Tibial nerve (tissue), 4 donors: ENCODE measurements around the gene NANOS1. TPM values are rescaled to one million over a fixed set of nuclear protein-coding genes. Genes with fewer than 3 reads are reported as not detected.

Experiments used
- DNase-seq, 2 donors: peaks; one replicate each; pipeline ENCODE4 v3.0.0-alpha.2; 2019; ENCODE audit warnings: low spot score in 2 of 2
- H3K27ac ChIP-seq, 4 donors: fragments of 200-600 bp; sonication (generic) in 3 of 4; one replicate each; pipeline ENCODE4 v1.5.1; 2017 to 2019; ENCODE audit warnings: mild to moderate bottlenecking in 1 of 4
- H3K27me3 ChIP-seq, 2 donors: fragments of 200-600 bp; sonication (generic) in 1 of 2; one replicate each; pipeline versions ENCODE4 v1.5.1 to v1.6.0; 2017 to 2019
- H3K36me3 ChIP-seq, 3 donors: fragments of 200-600 bp; sonication (generic); one replicate each; pipeline ENCODE4 v1.5.1; 2018 to 2019
- H3K4me1 ChIP-seq, 4 donors: fragments of 200-600 bp; sonication (generic) in 3 of 4; one replicate each; pipeline ENCODE4 v1.5.1; 2017 to 2019
- H3K4me3 ChIP-seq, 4 donors: fragments of 200-600 bp; sonication (generic) in 3 of 4; one replicate each; pipeline ENCODE4 v1.5.1; 2017 to 2019; ENCODE audit warnings: mild to moderate bottlenecking in 1 of 4, moderate library complexity in 1 of 4
- H3K9me3 ChIP-seq, 4 donors: fragments of 200-600 bp; sonication (generic) in 3 of 4; one replicate each; pipeline ENCODE4 v1.5.1; 2017 to 2019
- CTCF ChIP-seq, 5 experiments: fragments of 200-600 bp in 3 of 5; fragments of 450-650 bp in 2 of 5; sonication (generic) in 3 of 5; IDR thresholded peaks; one replicate each; pipeline ENCODE4 v1.5.1; 2016 to 2019; ENCODE audit warnings: antibody characterized with exemption in 5 of 5, mild to moderate bottlenecking in 3 of 5, moderate library complexity in 2 of 5
- EP300 ChIP-seq, 2 donors: sonication (generic); formaldehyde crosslinking; IDR thresholded peaks; one replicate each; pipeline ENCODE4 v1.6.1; 2017; ENCODE audit warnings: antibody characterized with exemption in 2 of 2, mild to moderate bottlenecking in 1 of 2
- POLR2A ChIP-seq, 2 donors: fragments of 450-650 bp; IDR thresholded peaks; one replicate each; pipeline ENCODE4 v1.6.1; 2017; ENCODE audit warnings: antibody characterized with exemption in 2 of 2, mild to moderate bottlenecking in 2 of 2, moderate library complexity in 2 of 2
- WGBS, 2 donors: methylation state at CpG; one replicate each; pipeline ENCODE4 v1.1.5; 2018; 5-methylcytosine and 5-hydroxymethylcytosine counted together
- total RNA-seq, 4 donors: library from RNA; depleted of rRNA; stranded (reverse); fragments of >200 nt; gene quantifications; one replicate each; pipeline ENCODE4 v1.1.0, GENCODE V29; 2016

Gene NANOS1
- total RNA-seq, 4 donors from 2014 or later, result 4.8 to 9.4 (median 6.0) TPM

GRCh38 chr10:119051775-119052174, 22.3 kb downstream of the NANOS1 start:
- no peak for DNase-seq
- H3K9me3 ChIP-seq, result no peaks in the 10 kb centered on the region
- H3K4me3 ChIP-seq, result no peak overlapping the region
- peaks cover 4 to 100% (median 34%) of the 10 kb centered on the region in 3 donors for H3K36me3 ChIP-seq
- no peak for TF ChIP-seq EP300 (IDR thresholded peaks at IDR 0.05)
- TF ChIP-seq POLR2A (IDR thresholded peaks at IDR 0.05), result no peak
- TF ChIP-seq CTCF (IDR thresholded peaks at IDR 0.05), result no peak
- WGBS, 2 donors, result 89 to 90% methylated on average over 3 of the region's 3 CpGs
- H3K4me1 ChIP-seq, result no peaks in the 10 kb centered on the region
- H3K27me3 ChIP-seq, result no peaks in the 10 kb centered on the region
- no peak overlapping the region for H3K27ac ChIP-seq

GRCh38 chr10:119055472-119055871, 26.0 kb downstream of the NANOS1 start:
- no peak overlapping the region for H3K4me3 ChIP-seq
- 85 to 91% methylated on average over 1 of the region's 1 CpG for WGBS, 2 donors
- no peak for DNase-seq

DNA sequence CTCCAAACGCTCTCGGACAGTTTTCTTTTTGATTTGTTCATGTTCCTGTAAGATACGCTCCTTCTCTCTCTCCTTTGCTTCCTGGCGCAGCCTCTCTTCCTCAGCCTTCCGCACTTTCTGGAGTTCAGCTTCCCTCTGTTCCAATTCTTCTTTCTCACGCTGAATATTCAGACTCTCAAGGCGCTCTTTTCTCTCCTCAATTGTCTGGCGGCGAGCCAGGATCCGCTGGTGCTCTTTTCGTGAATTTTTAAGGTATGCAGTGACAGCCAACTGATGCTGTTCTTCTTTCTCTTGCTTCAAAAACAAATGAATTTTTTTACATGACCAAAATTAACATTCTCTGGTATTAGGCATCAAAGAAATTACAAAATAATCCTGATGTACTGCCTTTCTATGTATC, 28.5 kb downstream of the NANOS1 start:
- no peak overlapping the region for H3K27ac ChIP-seq
- 91 to 92% methylated on average over 11 of the region's 11 CpGs for WGBS, 2 donors
- DNase-seq, result no peak
- no peaks in the 10 kb centered on the region for H3K27me3 ChIP-seq
- H3K4me3 ChIP-seq, result no peak overlapping the region
- H3K9me3 ChIP-seq, result no peaks in the 10 kb centered on the region
- H3K4me1 ChIP-seq, result no peaks in the 10 kb centered on the region
- no peak for TF ChIP-seq EP300 (IDR thresholded peaks at IDR 0.05)
- no peak for TF ChIP-seq POLR2A (IDR thresholded peaks at IDR 0.05)
- no peak for TF ChIP-seq CTCF (IDR thresholded peaks at IDR 0.05)
- H3K36me3 ChIP-seq, result peaks cover 9 to 98% (median 30%) of the 10 kb centered on the region in 3 donors

More at GRCh38 chr10:119055472-119055871, 26.0 kb downstream of the NANOS1 start:
- no peak overlapping the region for H3K27ac ChIP-seq
- H3K36me3 ChIP-seq, result peaks cover 9 to 100% (median 44%) of the 10 kb centered on the region in 3 donors
- no peaks in the 10 kb centered on the region for H3K4me1 ChIP-seq
- no peaks in the 10 kb centered on the region for H3K9me3 ChIP-seq
- TF ChIP-seq EP300 (IDR thresholded peaks at IDR 0.05), result no peak
- no peak for TF ChIP-seq CTCF (IDR thresholded peaks at IDR 0.05)
- TF ChIP-seq POLR2A (IDR thresholded peaks at IDR 0.05), result no peak
- H3K27me3 ChIP-seq, result no peaks in the 10 kb centered on the region

GRCh38 chr10:119059557-119059956, 30.0 kb downstream of the NANOS1 start:
- H3K36me3 ChIP-seq, result peaks cover 9 to 98% (median 29%) of the 10 kb centered on the region in 3 donors
- H3K27ac ChIP-seq, result no peak overlapping the region
- 75 to 80% methylated on average over 4 of the region's 4 CpGs for WGBS, 2 donors
- TF ChIP-seq CTCF (IDR thresholded peaks at IDR 0.05), result no peak
- no peak for TF ChIP-seq POLR2A (IDR thresholded peaks at IDR 0.05)
- H3K27me3 ChIP-seq, result no peaks in the 10 kb centered on the region
- H3K4me3 ChIP-seq, result no peak overlapping the region
- no peaks in the 10 kb centered on the region for H3K4me1 ChIP-seq
- DNase-seq, result no peak
- no peaks in the 10 kb centered on the region for H3K9me3 ChIP-seq

- no peaks in the 10 kb centered on the region for H3K27me3 ChIP-seq
- no peak overlapping the region for H3K4me3 ChIP-seq
- DNase-seq, result no peak
- no peak overlapping the region for H3K27ac ChIP-seq
- H3K9me3 ChIP-seq, result no peaks in the 10 kb centered on the region
- 91% methylated on average over 1 of the region's 1 CpG for WGBS, 2 donors
- H3K4me1 ChIP-seq, result no peaks in the 10 kb centered on the region
- peaks cover 9 to 98% (median 35%) of the 10 kb centered on the region in 3 donors for H3K36me3 ChIP-seq
- no peak for TF ChIP-seq POLR2A (IDR thresholded peaks at IDR 0.05)
- TF ChIP-seq CTCF (IDR thresholded peaks at IDR 0.05), result no peak
- TF ChIP-seq EP300 (IDR thresholded peaks at IDR 0.05), result no peak
Observed at GRCh38 chr10:119060107-119060506, 30.6 kb downstream of the NANOS1 start.
